ENCODE results near the gene AQP6. TPM values are rescaled to one million over a fixed set of nuclear protein-coding genes. Genes with fewer than 3 reads are reported as not detected.

Gene AQP6
- total RNA-seq, 2 donors from 2014 or later, result 0.20 TPM; not detected in 1

DNA sequence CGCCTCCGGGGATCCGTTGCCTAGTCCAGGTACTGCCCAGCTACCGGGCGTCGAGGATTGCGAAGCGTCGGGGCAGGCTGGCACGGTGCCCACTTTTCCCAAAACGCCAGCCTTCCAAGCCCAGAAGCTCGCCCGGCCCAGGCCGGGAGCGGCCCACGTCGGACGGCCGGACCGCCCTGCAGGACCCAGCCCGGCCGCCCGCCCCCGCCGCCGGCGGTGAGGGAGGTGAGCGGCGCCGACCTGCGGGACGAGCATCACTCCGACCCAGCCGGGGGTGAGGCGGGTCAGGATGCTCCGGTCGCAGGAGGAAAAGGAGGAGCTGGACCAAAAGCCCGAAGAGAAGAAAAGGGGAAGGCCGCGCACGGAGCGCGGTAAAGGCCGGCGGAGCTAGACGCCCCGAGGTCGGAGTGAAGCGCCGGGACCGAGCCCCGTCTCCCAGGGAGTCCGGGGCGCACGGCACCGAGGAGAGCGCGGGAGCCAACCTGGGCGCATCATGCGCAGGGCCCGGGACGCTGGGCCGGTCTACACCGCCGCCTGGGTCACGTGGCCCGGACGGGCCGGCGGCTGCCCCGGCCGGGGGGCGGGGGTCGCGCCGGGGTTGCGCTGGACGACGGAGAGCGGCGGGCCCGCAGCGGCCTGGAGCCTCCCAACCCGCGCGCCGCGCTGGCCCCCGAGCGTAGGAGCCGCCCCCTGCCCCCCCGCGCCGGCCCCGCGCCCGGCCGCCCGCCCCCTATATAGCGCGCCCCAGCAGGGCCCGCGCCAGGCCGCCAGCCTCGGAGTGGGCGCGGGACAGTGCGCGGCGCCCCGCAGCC is 11.4 kb upstream of the AQP6 start, which contains the start of gene AQP5:
Gene AQP5 (plus strand): TSS at position 762 of the 812 bp plus-strand sequence. CDS start 146 bp downstream, outside the sequence.
- WGBS, 2 experiments (ENCODE audit: insufficient coverage in 1 of 2, insufficient read length in 1 of 2), result 5 to 8% methylated on average over 43 to 108 of the region's 111 CpGs
- H3K4me1 ChIP-seq (ENCODE audit: control insufficient read depth, insufficient read depth, low read length), result no peaks in the 10 kb centered on the region
- no peaks in the 10 kb centered on the region for H3K36me3 ChIP-seq (ENCODE audit: control insufficient read depth, insufficient read depth, low read length)
- peak within 1 kb of the TSS; percentile 25 for H3K4me3 Mint-ChIP-seq
- DNase-seq, result peak; percentile 81
- H3K27ac Mint-ChIP-seq, result no peak within 1 kb of the TSS
- no peaks in the 10 kb centered on the region for H3K9me3 Mint-ChIP-seq
- peaks cover 95% of the 10 kb centered on the region for H3K27me3 Mint-ChIP-seq (ENCODE audit: insufficient read depth)
- TF ChIP-seq, protein P1, sequence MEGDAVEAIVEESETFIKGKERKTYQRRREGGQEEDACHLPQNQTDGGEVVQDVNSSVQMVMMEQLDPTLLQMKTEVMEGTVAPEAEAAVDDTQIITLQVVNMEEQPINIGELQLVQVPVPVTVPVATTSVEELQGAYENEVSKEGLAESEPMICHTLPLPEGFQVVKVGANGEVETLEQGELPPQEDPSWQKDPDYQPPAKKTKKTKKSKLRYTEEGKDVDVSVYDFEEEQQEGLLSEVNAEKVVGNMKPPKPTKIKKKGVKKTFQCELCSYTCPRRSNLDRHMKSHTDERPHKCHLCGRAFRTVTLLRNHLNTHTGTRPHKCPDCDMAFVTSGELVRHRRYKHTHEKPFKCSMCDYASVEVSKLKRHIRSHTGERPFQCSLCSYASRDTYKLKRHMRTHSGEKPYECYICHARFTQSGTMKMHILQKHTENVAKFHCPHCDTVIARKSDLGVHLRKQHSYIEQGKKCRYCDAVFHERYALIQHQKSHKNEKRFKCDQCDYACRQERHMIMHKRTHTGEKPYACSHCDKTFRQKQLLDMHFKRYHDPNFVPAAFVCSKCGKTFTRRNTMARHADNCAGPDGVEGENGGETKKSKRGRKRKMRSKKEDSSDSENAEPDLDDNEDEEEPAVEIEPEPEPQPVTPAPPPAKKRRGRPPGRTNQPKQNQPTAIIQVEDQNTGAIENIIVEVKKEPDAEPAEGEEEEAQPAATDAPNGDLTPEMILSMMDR (conservative IDR thresholded peaks at IDR 0.05), result no peak
- no peaks in the 10 kb centered on the region for H3K36me3 Mint-ChIP-seq (ENCODE audit: low read depth)
- peaks cover 97% of the 10 kb centered on the region for H3K27me3 ChIP-seq (ENCODE audit: control insufficient read depth, insufficient read depth, low read length, poor library complexity, severe bottlenecking)
- no peak within 1 kb of the TSS for H3K4me3 ChIP-seq (ENCODE audit: low read length)
- no peak within 1 kb of the TSS for H3K27ac ChIP-seq (ENCODE audit: low read depth, low read length)
- peaks cover 14% of the 10 kb centered on the region for H3K4me1 Mint-ChIP-seq
- H3K9me3 ChIP-seq (ENCODE audit: control insufficient read depth, low read length), result no peaks in the 10 kb centered on the region
- no peak within 1 kb of the TSS for H3K9ac ChIP-seq (ENCODE audit: extremely low read depth, low read length, poor library complexity, severe bottlenecking)

DNA sequence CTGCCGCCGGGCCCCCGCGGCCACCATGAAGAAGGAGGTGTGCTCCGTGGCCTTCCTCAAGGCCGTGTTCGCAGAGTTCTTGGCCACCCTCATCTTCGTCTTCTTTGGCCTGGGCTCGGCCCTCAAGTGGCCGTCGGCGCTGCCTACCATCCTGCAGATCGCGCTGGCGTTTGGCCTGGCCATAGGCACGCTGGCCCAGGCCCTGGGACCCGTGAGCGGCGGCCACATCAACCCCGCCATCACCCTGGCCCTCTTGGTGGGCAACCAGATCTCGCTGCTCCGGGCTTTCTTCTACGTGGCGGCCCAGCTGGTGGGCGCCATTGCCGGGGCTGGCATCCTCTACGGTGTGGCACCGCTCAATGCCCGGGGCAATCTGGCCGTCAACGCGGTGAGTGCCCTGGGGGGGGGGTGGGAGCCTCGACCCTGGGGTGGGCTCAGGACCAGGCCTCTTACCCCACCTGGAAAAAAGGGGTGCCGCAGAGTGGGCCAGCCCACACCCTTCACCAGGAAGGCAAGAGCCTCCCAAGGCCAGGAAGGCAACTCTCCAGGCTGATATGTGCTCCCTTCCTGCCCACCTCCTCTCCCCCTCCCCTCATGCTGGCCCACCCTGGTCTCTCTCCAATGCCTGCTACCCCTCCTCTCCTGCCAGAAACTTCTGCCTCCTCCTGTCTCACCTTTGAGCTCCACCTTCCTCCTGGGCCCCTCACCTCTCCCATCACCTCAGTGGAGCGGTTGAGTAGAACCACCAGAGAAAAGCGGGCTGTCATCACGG is 10.6 kb upstream of the AQP6 start:
- Histone ChIP-seq H3K9me3 (ENCODE audit: control insufficient read depth, low read length) (no peaks in the 10 kb centered on the region), H3K27ac (ENCODE audit: low read depth, low read length) (no peak overlapping the region), H3K27me3 (ENCODE audit: control insufficient read depth, insufficient read depth, low read length, poor library complexity, severe bottlenecking) (peaks cover 94% of the 10 kb centered on the region), H3K4me3 (ENCODE audit: low read length) (no peak overlapping the region), H3K9ac (ENCODE audit: extremely low read depth, low read length, poor library complexity, severe bottlenecking) (no peak overlapping the region), H3K36me3 (ENCODE audit: control insufficient read depth, insufficient read depth, low read length) (no peaks in the 10 kb centered on the region), H3K4me1 (ENCODE audit: control insufficient read depth, insufficient read depth, low read length) (no peaks in the 10 kb centered on the region)
- no peak overlapping the region for H3K4me3 Mint-ChIP-seq
- peak; percentile 79 for DNase-seq
- H3K27me3 Mint-ChIP-seq (ENCODE audit: insufficient read depth), result peaks cover 92% of the 10 kb centered on the region
- no peaks in the 10 kb centered on the region for H3K9me3 Mint-ChIP-seq
- TF ChIP-seq, protein P1 (conservative IDR thresholded peaks at IDR 0.05), result peak; percentile 20
- H3K4me1 Mint-ChIP-seq, result peaks cover 14% of the 10 kb centered on the region
- H3K36me3 Mint-ChIP-seq (ENCODE audit: low read depth), result no peaks in the 10 kb centered on the region
- WGBS, 2 experiments (ENCODE audit: insufficient coverage in 1 of 2, insufficient read length in 1 of 2), result 67 to 72% methylated on average over 15 to 37 of the region's 37 CpGs
- H3K27ac Mint-ChIP-seq, result no peak overlapping the region

DNA sequence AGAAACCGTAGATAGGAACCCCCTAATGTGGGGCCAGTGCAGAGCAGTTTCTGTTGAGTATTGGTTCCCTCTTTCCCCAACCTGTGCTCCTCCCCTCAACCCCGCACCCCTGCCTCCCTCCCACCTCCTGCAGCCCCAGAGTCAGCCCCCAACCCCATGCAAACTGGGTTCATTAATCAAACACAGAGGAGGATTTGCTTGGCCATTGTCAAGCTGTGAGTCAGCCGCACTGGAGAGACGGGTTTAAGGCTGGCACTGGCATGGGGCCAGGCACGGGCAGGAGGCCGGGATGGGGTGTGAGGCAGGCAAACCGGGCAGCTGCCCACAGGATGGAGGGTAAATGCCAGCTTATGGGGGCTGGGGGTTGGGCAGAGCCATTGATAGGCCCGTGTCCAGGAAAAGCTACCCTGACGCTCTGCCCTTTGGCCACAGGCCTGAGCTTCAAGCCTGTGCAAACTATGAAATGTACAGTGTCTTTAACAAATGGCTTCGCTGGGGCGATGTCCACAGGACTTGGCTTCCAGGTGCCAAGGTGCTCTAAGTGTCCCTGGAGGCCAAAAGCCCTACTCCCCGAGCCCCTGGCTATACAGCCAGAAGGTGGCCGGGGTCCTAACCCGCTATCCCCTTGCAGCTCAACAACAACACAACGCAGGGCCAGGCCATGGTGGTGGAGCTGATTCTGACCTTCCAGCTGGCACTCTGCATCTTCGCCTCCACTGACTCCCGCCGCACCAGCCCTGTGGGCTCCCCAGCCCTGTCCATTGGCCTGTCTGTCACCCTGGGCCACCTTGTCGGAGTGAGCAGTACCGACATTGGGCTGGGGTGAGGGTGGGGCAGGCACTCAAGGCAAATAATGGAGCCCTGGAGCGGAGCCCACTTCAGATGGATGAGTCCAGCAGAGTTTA is 9.6 kb upstream of the AQP6 start:
- Histone ChIP-seq H3K9me3 (ENCODE audit: control insufficient read depth, low read length) (no peaks in the 10 kb centered on the region), H3K4me3 (ENCODE audit: low read length) (no peak overlapping the region), H3K27ac (ENCODE audit: low read depth, low read length) (no peak overlapping the region), H3K27me3 (ENCODE audit: control insufficient read depth, insufficient read depth, low read length, poor library complexity, severe bottlenecking) (peaks cover 90% of the 10 kb centered on the region), H3K4me1 (ENCODE audit: control insufficient read depth, insufficient read depth, low read length) (no peaks in the 10 kb centered on the region), H3K9ac (ENCODE audit: extremely low read depth, low read length, poor library complexity, severe bottlenecking) (no peak overlapping the region), H3K36me3 (ENCODE audit: control insufficient read depth, insufficient read depth, low read length) (no peaks in the 10 kb centered on the region)
- no peak overlapping the region for H3K27ac Mint-ChIP-seq
- no peaks in the 10 kb centered on the region for H3K9me3 Mint-ChIP-seq
- TF ChIP-seq, protein P1 (conservative IDR thresholded peaks at IDR 0.05), result no peak
- H3K4me1 Mint-ChIP-seq, result peaks cover 14% of the 10 kb centered on the region
- H3K36me3 Mint-ChIP-seq (ENCODE audit: low read depth), result no peaks in the 10 kb centered on the region
- peak; percentile 58 for DNase-seq
- H3K27me3 Mint-ChIP-seq (ENCODE audit: insufficient read depth), result peaks cover 83% of the 10 kb centered on the region
- no peak overlapping the region for H3K4me3 Mint-ChIP-seq
- 86 to 93% methylated on average over 12 to 21 of the region's 21 CpGs for WGBS, 2 experiments (ENCODE audit: insufficient coverage in 1 of 2, insufficient read length in 1 of 2)

All from endodermal cell (in vitro differentiated cells).